22Rv1 (cell line): ENCODE data around the gene NFIA.

Experiments used
- CTCF ChIP-seq: fragments of 450-650 bp; IDR thresholded peaks from 2 replicates; pipeline ENCODE4 v1.5.1; 2017; ENCODE audit warnings: mild to moderate bottlenecking
- ZFX ChIP-seq: fragments of 450-650 bp; IDR thresholded peaks from 2 replicates; pipeline ENCODE4 v1.6.1; 2017; ENCODE audit warnings: antibody characterized with exemption, borderline replicate concordance

GRCh38 chr1:61282387-61282786 lies 200.0 kb downstream of the NFIA start:
- TF ChIP-seq CTCF: no peak
- TF ChIP-seq ZFX: no peak
